Neural cell (in vitro differentiated cells): ENCODE data around the gene GRAP2. TPM values are rescaled to one million over a fixed set of nuclear protein-coding genes. Genes with fewer than 3 reads are reported as not detected.
"Not testable (repeated sequence)": the region's sequence is repeated elsewhere in the genome, so short reads cannot be mapped to it uniquely, and the experiment has no call there.

Experiments used
- H2AFZ ChIP-seq: fragments of 200-600, 300-800 bp; sonication (generic), shearing (Covaris generic); 2 replicates; pipeline ENCODE4 v1.6.0; 2014; ENCODE audit warnings: low read depth, mild to moderate bottlenecking, antibody characterized with exemption, low read length, moderate library complexity
- H3F3A ChIP-seq: fragments of 200-600 bp; shearing (Covaris generic); 2 replicates; pipeline ENCODE4 v1.6.1; 2016; ENCODE audit warnings: mild to moderate bottlenecking, moderate library complexity, mixed read lengths, antibody characterized with exemption, low read length; ENCODE audit not compliant: insufficient read depth, poor library complexity, severe bottlenecking
- H3K27ac ChIP-seq: fragments of 200-600, 300-800 bp; sonication (generic), shearing (Covaris generic); 2 replicates; pipeline ENCODE4 v1.5.1; 2014; ENCODE audit warnings: mild to moderate bottlenecking, low read length, moderate library complexity
- H3K27me3 ChIP-seq: fragments of 300-800, 200-600 bp; sonication (generic), shearing (Covaris generic); 2 replicates; pipeline ENCODE4 v1.6.0; 2014; ENCODE audit warnings: mild to moderate bottlenecking, low read depth, low read length, moderate library complexity; ENCODE audit not compliant: insufficient read depth
- H3K36me3 ChIP-seq: fragments of 300-800, 200-600 bp; sonication (generic), shearing (Covaris generic); 2 replicates; pipeline ENCODE4 v1.5.1; 2014; ENCODE audit warnings: mild to moderate bottlenecking, antibody characterized with exemption, low read length, moderate library complexity; ENCODE audit not compliant: insufficient read depth
- H3K4me2 ChIP-seq: fragments of 300-800, 200-600 bp; sonication (generic), shearing (Covaris generic); 2 replicates; pipeline ENCODE4 v1.6.0; 2014; ENCODE audit warnings: mild to moderate bottlenecking, low read length
- H3K4me3 ChIP-seq: fragments of 300-800, 200-600 bp; sonication (generic), shearing (Covaris generic); 2 replicates; pipeline ENCODE4 v1.5.1; 2014; ENCODE audit warnings: mild to moderate bottlenecking, low read length, moderate library complexity
- H3K79me2 ChIP-seq: fragments of 200-600 bp; shearing (Covaris generic); replicated peaks from 2 replicates; pipeline ENCODE4 v1.6.0; 2014; ENCODE audit warnings: mild to moderate bottlenecking, low read length, moderate library complexity; ENCODE audit not compliant: insufficient read depth
- H3K9ac ChIP-seq: fragments of 300-800, 200-600 bp; sonication (generic), shearing (Covaris generic); 2 replicates; pipeline ENCODE4 v1.6.1; 2016; ENCODE audit warnings: mild to moderate bottlenecking, low read length, mixed read lengths
- H3K9me2 ChIP-seq: fragments of 200-600 bp; shearing (Covaris generic); 2 replicates; pipeline ENCODE4 v1.6.1; 2016; ENCODE audit warnings: mild to moderate bottlenecking, low read length, mixed read lengths; ENCODE audit not compliant: insufficient read depth
- H3K9me3 ChIP-seq: fragments of 200-600, 300-800 bp; sonication (generic), shearing (Covaris generic); 2 replicates; pipeline ENCODE4 v1.6.1; 2016; ENCODE audit warnings: mild to moderate bottlenecking, mixed run types, low read length, moderate library complexity, mixed read lengths
- H4K20me1 ChIP-seq: fragments of 200-600 bp; shearing (Covaris generic); 2 replicates; pipeline ENCODE4 v1.6.1; 2016; ENCODE audit warnings: mild to moderate bottlenecking, mixed run types; ENCODE audit not compliant: insufficient read depth
- CTCF ChIP-seq: fragments of 450-650 bp; IDR thresholded peaks from 2 replicates; pipeline ENCODE4 v1.5.1; 2014; ENCODE audit warnings: antibody characterized with exemption, mild to moderate bottlenecking, moderate library complexity; ENCODE audit not compliant: poor library complexity, severe bottlenecking
- EZH2 ChIP-seq: fragments of 200-600, 300-800 bp; shearing (Covaris generic), sonication (generic); IDR thresholded peaks from 2 replicates; pipeline ENCODE4 v1.6.1; 2014; ENCODE audit warnings: antibody characterized with exemption, low read length, borderline replicate concordance, mild to moderate bottlenecking; ENCODE audit not compliant: insufficient read depth, poor library complexity, severe bottlenecking
- MXI1 ChIP-seq: fragments of 450-650 bp; conservative IDR thresholded peaks from 2 replicates; pipeline ENCODE4 v1.6.1; 2014; ENCODE audit warnings: antibody characterized with exemption, mild to moderate bottlenecking; ENCODE audit not compliant: poor library complexity, severe bottlenecking
- POLR2AphosphoS5 ChIP-seq: IDR thresholded peaks from 2 replicates; pipeline ENCODE4 v1.6.1; 2012
- REST ChIP-seq: IDR thresholded peaks from 2 replicates; pipeline ENCODE4 v1.6.1; 2012; ENCODE audit warnings: borderline replicate concordance
- SMC3 ChIP-seq: fragments of 450-650 bp; conservative IDR thresholded peaks from 2 replicates; pipeline ENCODE4 v1.6.1; 2014; ENCODE audit warnings: antibody characterized with exemption, mild to moderate bottlenecking, moderate library complexity; ENCODE audit not compliant: poor library complexity
- TAF1 ChIP-seq: IDR thresholded peaks from 2 replicates; pipeline ENCODE4 v1.6.1; 2012; ENCODE audit warnings: low read depth
- polyA plus RNA-seq: library from polyadenylated mRNA; depleted of rRNA; stranded (reverse); fragments of >200 nt; gene quantifications from 2 replicates; pipeline ENCODE4 v1.2.3, GENCODE V29; 2014

The GRAP2 gene
- polyA plus RNA-seq, 1 donor from 2014 or later, result 0.30 TPM

GRCh38 chr22:39875176-39875885, 25.6 kb upstream of the GRAP2 start:
- not testable (repeated sequence) for H3K9me3 ChIP-seq, H3K4me3 ChIP-seq, H3K27me3 ChIP-seq, H3K4me2 ChIP-seq, H4K20me1 ChIP-seq, H3F3A ChIP-seq, H2AFZ ChIP-seq, H3K27ac ChIP-seq, H3K79me2 ChIP-seq, H3K36me3 ChIP-seq, H3K9ac ChIP-seq, H3K9me2 ChIP-seq

- H3K9me3 ChIP-seq, result no peaks in the 10 kb centered on the region
- TF ChIP-seq REST (no peak), SMC3 (no peak), EZH2 (no peak), TAF1 (no peak), CTCF (no peak)
- H3K9me2 ChIP-seq, result no peaks in the 10 kb centered on the region
- no peaks in the 10 kb centered on the region for H4K20me1 ChIP-seq
- no peaks in the 10 kb centered on the region for H3K79me2 ChIP-seq
- no peak overlapping the region for H3K4me2 ChIP-seq
- H3K27ac ChIP-seq, result no peak overlapping the region
- no peaks in the 10 kb centered on the region for H3K27me3 ChIP-seq
- no peak overlapping the region for H2AFZ ChIP-seq
- H3F3A ChIP-seq, result no peaks in the 10 kb centered on the region
- H3K36me3 ChIP-seq, result no peaks in the 10 kb centered on the region
- no peak overlapping the region for H3K4me3 ChIP-seq
- no peak overlapping the region for H3K9ac ChIP-seq
Measured at GRCh38 chr22:39877079-39877845, 23.6 kb upstream of the GRAP2 start.

GRCh38 chr22:39880722-39881121, 20.2 kb upstream of the GRAP2 start:
- Histone ChIP-seq H3K27ac (no peak overlapping the region), H3K9me3 (no peaks in the 10 kb centered on the region), H3K4me3 (no peak overlapping the region), H3K27me3 (no peaks in the 10 kb centered on the region), H3K36me3 (no peaks in the 10 kb centered on the region), H3K79me2 (no peaks in the 10 kb centered on the region), H2AFZ (no peak overlapping the region), H3K4me2 (no peak overlapping the region), H3K9ac (no peak overlapping the region), H3K9me2 (no peaks in the 10 kb centered on the region), H3F3A (no peaks in the 10 kb centered on the region), H4K20me1 (no peaks in the 10 kb centered on the region)
- TF ChIP-seq SMC3 (no peak), MXI1 (no peak), TAF1 (no peak), EZH2 (no peak), CTCF (no peak), POLR2AphosphoS5 (no peak)
